ENCODE measurements around the gene MCM6. TPM values are rescaled to one million over a fixed set of nuclear protein-coding genes. Genes with fewer than 3 reads are reported as not detected.
A peak's percentile ranks its signal among the peaks of the same experiment; 100 is the strongest.

Gene MCM6
- total and polyA plus RNA-seq, 11 donors, result 1.0 to 16.1 (median 3.7) TPM

- intact Hi-C loops (cut with DNase I), result no loop called here
- TF ChIP-seq POLR2A (IDR thresholded peaks at IDR 0.05), result no peak
- no peak for TF ChIP-seq CTCF (IDR thresholded peaks at IDR 0.05)
- no peak overlapping the region for H3K4me3 ChIP-seq
- no peak overlapping the region for H3K27ac ChIP-seq
- ATAC-seq (no peak), DNase-seq (no peak)
- H3K4me1 ChIP-seq, result no peaks in the 10 kb centered on the region
- peaks cover 0 to 73% (median 45%) of the 10 kb centered on the region in 9 donors for H3K36me3 ChIP-seq
- WGBS, 4 donors, result 81 to 93% (median 92%) methylated on average over 3 of the region's 3 CpGs
- no peaks in the 10 kb centered on the region for H3K27me3 ChIP-seq
- no peaks in the 10 kb centered on the region for H3K9me3 ChIP-seq
These were observed 27.4 kb upstream of the MCM6 start for GRCh38 chr2:135903650-135904049.

- H3K27ac ChIP-seq, result no peak overlapping the region
- TF ChIP-seq CTCF (IDR thresholded peaks at IDR 0.05) (no peak), POLR2A (IDR thresholded peaks at IDR 0.05) (no peak)
- 86 to 91% (median 88%) methylated on average over 4 of the region's 4 CpGs for WGBS, 4 donors
- peaks cover 0 to 38% (median 7%) of the 10 kb centered on the region in 9 donors for H3K36me3 ChIP-seq
- no peak for ATAC-seq
- no peak for DNase-seq
- H3K4me1 ChIP-seq, result no peaks in the 10 kb centered on the region
- intact Hi-C loops (cut with DNase I), result no loop called here
- no peaks in the 10 kb centered on the region for H3K9me3 ChIP-seq
- no peak overlapping the region for H3K4me3 ChIP-seq
- no peaks in the 10 kb centered on the region for H3K27me3 ChIP-seq
These were observed 23.3 kb upstream of the MCM6 start for GRCh38 chr2:135899567-135899966.

GRCh38 chr2:135898234-135898786 is 22.1 kb upstream of the MCM6 start:
- Histone ChIP-seq H3K4me1 (no peaks in the 10 kb centered on the region), H3K27ac (no peak overlapping the region), H3K27me3 (no peaks in the 10 kb centered on the region), H3K36me3 (peaks cover 0 to 25% (median 0%) of the 10 kb centered on the region in 9 donors), H3K9me3 (no peaks in the 10 kb centered on the region), H3K4me3 (no peak overlapping the region)
- intact Hi-C loops (cut with DNase I), result no loop called here
- WGBS, 4 donors, result 90 to 95% (median 93%) methylated on average over 3 of the region's 3 CpGs
- TF ChIP-seq CTCF (IDR thresholded peaks at IDR 0.05) (no peak), POLR2A (IDR thresholded peaks at IDR 0.05) (no peak)
- ATAC-seq, result peak in 1 of 4 donors; percentile 15
- DNase-seq, result no peak

- H3K4me1 ChIP-seq, result peaks cover 0 to 5% (median 0%) of the 10 kb centered on the region in 12 donors
- H3K9me3 ChIP-seq, result peaks cover 0 to 4% (median 0%) of the 10 kb centered on the region in 12 donors
- H3K4me3 ChIP-seq, result no peak overlapping the region
- TF ChIP-seq CTCF (IDR thresholded peaks at IDR 0.05) (no peak), POLR2A (IDR thresholded peaks at IDR 0.05) (no peak)
- no peak for DNase-seq
- ATAC-seq, result no peak
- no peaks in the 10 kb centered on the region for H3K27me3 ChIP-seq
- WGBS, 4 donors, result 87 to 100% (median 98%) methylated on average over 1 of the region's 1 CpG
- H3K27ac ChIP-seq, result no peak overlapping the region
- H3K36me3 ChIP-seq, result peaks cover 0 to 4% (median 0%) of the 10 kb centered on the region in 9 donors
- intact Hi-C loops (cut with DNase I), result no loop called here
These were observed 18.7 kb upstream of the MCM6 start for GRCh38 chr2:135894930-135895329.
